Choroid plexus epithelial cell (primary cell): ENCODE data around the gene RNU2-63P.
A peak's percentile ranks its signal among the peaks of the same experiment; 100 is the strongest.
"Not testable (repeated sequence)": the region's sequence is repeated elsewhere in the genome, so short reads cannot be mapped to it uniquely, and the experiment has no call there.

Experiments
- DNase-seq: peaks from one replicate; pipeline ENCODE4 v3.0.0-alpha.2; 2010; ENCODE audit warnings: low read depth
- H3K4me3 ChIP-seq: 2 replicates; pipeline ENCODE4 v1.5.1; 2011; ENCODE audit warnings: low read depth, mild to moderate bottlenecking, control low read depth, low read length, moderate library complexity
- TF ChIP-seq, protein P1 (sequence below): conservative IDR thresholded peaks from 2 replicates; pipeline ENCODE4 v1.5.1; 2011; ENCODE audit warnings: low read depth, mild to moderate bottlenecking, control low read depth, inconsistent platforms, low read length, moderate library complexity

The RNU2-63P gene

DNA sequence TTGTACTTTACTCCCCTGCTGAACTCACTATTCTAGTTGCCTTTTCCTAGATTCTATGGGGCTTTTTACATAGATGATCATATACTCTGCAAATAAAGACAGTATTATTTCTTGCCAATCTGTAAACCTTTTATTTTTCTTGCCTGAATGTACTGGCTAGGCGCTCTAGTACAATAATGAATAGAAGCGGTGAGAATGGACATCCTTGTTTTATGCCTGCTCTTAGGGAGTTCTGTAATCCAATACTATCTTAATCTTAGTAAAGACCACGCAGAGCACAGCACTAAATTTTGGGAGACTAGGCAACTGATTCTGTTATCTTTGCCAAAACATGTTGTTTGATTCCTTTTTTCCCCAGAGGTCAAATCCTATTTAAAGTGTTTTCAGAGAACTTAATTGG is 32.2 kb upstream of the RNU2-63P start:
- H3K4me3 ChIP-seq = no peak overlapping the region
- TF ChIP-seq, protein P1, sequence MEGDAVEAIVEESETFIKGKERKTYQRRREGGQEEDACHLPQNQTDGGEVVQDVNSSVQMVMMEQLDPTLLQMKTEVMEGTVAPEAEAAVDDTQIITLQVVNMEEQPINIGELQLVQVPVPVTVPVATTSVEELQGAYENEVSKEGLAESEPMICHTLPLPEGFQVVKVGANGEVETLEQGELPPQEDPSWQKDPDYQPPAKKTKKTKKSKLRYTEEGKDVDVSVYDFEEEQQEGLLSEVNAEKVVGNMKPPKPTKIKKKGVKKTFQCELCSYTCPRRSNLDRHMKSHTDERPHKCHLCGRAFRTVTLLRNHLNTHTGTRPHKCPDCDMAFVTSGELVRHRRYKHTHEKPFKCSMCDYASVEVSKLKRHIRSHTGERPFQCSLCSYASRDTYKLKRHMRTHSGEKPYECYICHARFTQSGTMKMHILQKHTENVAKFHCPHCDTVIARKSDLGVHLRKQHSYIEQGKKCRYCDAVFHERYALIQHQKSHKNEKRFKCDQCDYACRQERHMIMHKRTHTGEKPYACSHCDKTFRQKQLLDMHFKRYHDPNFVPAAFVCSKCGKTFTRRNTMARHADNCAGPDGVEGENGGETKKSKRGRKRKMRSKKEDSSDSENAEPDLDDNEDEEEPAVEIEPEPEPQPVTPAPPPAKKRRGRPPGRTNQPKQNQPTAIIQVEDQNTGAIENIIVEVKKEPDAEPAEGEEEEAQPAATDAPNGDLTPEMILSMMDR = no peak
- no peak for DNase-seq

DNA sequence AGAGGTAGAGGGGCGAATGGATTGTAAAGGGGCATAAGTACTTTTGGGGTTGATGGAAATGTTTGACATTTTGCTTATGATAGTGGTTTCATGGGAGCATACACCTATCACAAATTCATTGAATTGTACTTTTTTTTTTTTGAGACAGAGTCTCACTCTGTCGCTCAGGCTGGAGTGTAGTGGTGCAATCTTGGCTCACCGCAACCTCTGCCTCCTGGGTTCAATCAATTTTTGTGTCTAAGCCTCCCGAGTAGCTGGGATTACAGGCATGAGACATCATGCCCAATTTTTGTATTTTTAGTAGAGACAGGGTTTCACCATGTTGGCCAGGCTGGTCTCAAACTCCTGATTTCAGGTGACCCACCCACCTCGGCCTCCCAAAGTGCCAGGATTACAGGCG is 29.2 kb upstream of the RNU2-63P start:
- H3K4me3 ChIP-seq, DNase-seq: not testable (repeated sequence)

DNA sequence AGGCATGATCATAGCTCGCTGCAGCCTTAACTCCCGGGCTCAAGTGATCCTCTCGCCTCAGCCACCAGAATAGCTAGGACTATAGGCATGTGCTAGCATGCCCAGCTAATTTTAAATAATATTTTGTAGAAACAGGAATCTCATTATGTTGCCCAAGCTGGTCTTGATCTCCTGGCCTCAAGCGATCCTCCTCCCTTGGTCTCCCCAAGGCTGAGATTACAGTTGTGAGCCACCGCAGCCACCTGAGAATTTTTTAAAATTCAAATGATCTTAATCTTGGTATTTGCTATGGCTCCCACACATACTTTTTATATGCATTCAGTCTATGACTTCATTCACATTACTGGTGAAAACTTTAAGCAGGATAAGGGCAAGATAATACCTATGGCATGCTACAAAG is 26.1 kb upstream of the RNU2-63P start:
- no peak for DNase-seq
- H3K4me3 ChIP-seq = no peak overlapping the region

DNA sequence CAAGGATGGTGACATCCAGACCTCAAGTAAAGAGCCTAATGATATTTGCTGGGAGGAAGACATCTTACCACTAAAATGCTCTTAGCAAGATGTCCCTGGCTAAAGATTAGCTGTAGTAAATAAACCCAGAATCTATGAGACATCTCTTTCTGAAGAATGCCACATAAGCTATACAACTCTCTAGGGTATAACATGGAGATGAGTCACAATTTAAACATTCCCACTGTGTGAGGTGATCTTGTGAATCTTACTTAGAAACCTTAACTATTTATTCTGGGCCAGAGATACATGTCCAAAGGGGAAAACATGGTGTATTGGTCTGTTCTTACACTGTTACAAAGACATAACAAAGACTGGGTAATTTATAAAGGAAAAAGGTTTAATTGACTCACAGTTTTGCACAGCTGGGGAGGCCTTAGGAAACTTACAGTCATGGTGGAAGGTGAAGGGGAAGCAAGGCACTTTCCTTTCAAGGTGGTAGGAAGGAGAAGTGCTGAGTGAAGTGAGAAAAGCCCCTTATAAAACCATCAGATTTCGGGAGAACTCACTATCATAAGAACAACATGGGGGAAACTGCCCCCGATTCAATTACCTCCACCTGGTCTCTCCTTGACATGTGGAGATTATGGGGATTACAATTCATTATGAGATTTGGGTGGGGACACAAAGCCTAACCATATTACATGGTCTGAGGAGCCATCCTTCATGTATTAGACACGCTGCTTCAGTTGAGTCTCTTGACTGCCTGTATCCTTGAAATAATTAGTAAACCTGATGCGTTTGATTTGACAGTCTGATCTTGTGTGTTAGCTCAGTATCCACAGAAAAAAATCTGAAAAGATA is 22.1 kb upstream of the RNU2-63P start:
- no peak overlapping the region for H3K4me3 ChIP-seq
- peak; percentile 95 for DNase-seq
- TF ChIP-seq, protein P1 = no peak

More for the DNA sequence above, 26.1 kb upstream of the RNU2-63P start:
- TF ChIP-seq, protein P1 = no peak

DNA sequence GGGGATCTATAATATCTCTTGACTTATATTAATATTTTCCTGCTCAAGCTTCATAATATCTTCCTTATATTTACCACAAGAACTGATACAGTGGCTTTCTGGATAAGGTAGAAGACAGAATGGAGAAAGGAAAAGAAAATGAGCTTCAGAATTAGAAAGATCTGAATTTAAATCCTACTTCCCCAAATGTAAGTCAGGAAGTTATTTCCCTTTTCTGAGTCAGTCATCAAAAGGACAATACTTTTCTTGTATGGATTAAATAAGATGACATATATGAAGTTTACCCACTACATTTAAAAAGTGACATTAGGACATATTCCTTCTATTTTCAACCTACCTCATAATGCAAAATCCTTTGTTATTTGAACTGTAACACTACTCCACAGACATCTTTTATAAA is 20.3 kb upstream of the RNU2-63P start:
- H3K4me3 ChIP-seq = no peak overlapping the region
- DNase-seq = no peak
- TF ChIP-seq, protein P1 = no peak

DNA sequence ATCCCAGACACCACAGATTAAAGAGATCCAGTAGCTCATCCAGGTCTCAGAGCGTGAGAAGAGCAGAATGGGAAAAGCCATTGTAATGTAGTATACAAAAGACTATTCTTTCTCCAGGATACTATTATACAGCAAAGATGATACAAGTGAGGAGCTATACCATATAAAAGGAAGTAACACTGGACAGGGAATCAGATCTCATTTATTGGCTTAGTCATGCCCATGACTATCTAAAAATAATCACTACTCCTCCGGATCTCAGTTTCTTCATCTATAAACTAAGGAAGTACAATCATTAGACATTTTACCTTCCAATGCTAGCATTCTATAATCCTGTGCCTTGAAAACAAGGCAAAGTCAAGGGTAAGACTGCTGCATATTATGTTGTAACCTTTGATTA is 19.8 kb upstream of the RNU2-63P start:
- TF ChIP-seq, protein P1 = no peak
- no peak overlapping the region for H3K4me3 ChIP-seq
- DNase-seq = no peak

DNA sequence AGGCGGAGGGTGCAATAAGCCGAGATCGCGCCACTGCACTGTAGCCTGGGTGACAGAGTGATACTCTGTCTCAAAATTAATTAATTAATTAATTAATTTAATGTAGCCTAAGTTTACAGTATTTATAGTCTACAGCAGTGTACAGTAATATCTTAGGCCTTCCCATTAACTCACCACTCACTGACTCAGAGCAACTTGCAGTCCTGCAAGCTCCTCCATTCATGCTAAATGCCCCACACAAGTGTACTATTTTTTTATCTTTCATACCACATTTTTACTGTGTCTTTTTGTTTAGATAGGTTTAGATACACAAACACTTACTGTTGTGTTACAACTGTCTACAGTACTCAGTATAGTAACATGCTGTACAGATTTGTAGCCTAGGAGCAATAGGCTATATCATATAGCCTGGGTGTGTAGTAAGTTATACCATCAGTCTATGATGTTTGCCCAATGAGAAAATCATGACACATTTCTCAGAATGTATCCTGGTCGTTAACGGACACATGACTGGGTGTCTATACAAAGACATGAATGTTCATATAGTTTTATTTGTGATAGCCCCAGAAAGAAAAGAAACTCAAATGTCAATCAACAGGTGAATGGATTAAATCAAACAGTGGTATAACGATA is 15.8 kb upstream of the RNU2-63P start:
- no peak for DNase-seq
- TF ChIP-seq, protein P1 = no peak
- H3K4me3 ChIP-seq = no peak overlapping the region
